GM12891 (cell line): ENCODE data around the gene SLCO3A1.

Source experiments
- POLR2A ChIP-seq: IDR thresholded peaks from 2 replicates; pipeline ENCODE4 v1.6.1; 2011; ENCODE audit warnings: low read depth, low read length, control low read depth
- POLR2AphosphoS5 ChIP-seq: IDR thresholded peaks from 2 replicates; pipeline ENCODE4 v1.6.1; 2011; ENCODE audit warnings: low read depth, low read length, control low read depth
- POU2F2 ChIP-seq: IDR thresholded peaks from 2 replicates; pipeline ENCODE4 v1.6.1; 2011; ENCODE audit warnings: low read depth, mild to moderate bottlenecking, control low read depth, low read length, moderate library complexity
- TAF1 ChIP-seq: IDR thresholded peaks from 2 replicates; pipeline ENCODE4 v1.6.1; 2011; ENCODE audit warnings: low read depth, low read length, control low read depth

DNA sequence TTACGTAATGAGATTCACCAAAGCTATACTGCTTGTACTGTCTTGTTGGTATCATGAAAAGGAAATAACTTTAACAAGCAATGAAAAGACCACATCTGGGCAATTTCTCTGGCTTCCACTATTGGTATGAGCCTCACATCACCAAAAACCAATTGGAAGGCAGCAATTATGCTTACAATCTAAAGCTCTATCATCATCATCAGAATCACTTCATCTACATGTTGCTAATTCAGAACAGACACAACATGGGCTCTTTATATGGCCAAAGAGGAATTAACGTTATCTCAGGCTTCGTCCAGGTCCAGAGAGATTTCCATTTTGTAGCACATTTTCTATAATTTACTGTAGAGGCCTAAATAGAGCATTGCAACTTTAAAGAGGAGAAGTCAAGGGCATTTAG lies 36.6 kb upstream of the SLCO3A1 start:
- TF ChIP-seq POLR2A, result no peak
- no peak for TF ChIP-seq POLR2AphosphoS5
- TF ChIP-seq TAF1, result no peak
- no peak for TF ChIP-seq POU2F2
